ENCODE data around the gene ZNF580. TPM values are rescaled to one million over a fixed set of nuclear protein-coding genes. Genes with fewer than 3 reads are reported as not detected.

Gene ZNF580
- total and polyA plus RNA-seq, 9 of the 15 experiments (the other 6 are each of a cell fraction or from before 2014, with no cell fraction given) = 2.3 to 47.4 (median 6.0) TPM

DNA sequence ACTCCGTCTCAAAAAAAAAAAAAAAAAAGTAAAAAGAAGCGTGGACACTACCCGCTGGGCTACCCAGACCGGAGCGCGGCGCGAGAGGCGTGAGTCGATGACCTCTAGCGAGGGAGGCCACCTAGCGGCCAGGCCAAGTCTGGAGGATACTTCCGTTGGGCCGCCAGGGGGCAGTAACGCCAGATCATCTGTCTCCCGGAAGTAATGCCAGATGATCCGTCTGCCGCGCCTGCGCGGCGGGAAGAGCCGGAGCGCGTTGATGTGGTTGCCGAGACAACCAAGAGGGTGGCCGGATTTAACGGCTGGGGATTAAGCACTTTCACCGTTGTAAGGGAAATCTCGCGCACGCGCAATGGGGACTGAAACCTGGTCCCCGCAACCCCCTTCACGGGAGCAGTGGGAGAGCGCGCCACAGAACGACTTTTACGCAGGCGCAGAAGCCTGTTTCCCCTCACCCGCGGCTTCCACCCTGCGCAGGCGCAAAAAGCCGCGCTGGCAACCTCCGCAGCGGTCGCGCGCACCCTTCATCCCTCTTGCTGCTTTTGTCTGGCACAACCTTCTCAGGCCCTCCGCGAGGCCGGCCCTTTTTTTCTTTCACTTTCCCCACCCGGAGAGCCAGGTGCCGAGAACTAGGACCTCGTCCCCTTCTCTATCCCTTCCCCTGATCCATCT is 13.0 kb downstream of the ZNF580 start:
- DNase-seq (ENCODE audit: extremely low read depth in 1 of 4, low spot score in 3 of 4) = peak; percentile 79 to 98 (median 86)
- H3K9ac ChIP-seq (ENCODE audit: insufficient read depth in 1 of 2, low read depth in 2 of 2, low read length in 2 of 2) = peak overlapping the region; percentile 99
- H3K27me3 ChIP-seq (ENCODE audit: control insufficient read depth in 2 of 2, insufficient read depth in 2 of 2, low read length in 2 of 2) = no peaks in the 10 kb centered on the region
- H3K27ac ChIP-seq (ENCODE audit: extremely low read depth, low read depth, low read length) = peak overlapping the region; percentile 100
- peaks cover 26 to 59% of the 10 kb centered on the region in 2 experiments; a peak in 4 of 5 replicates for H3K4me1 ChIP-seq (replicated peaks in 1 of 2; ENCODE audit: control insufficient read depth in 2 of 2, insufficient read depth in 2 of 2, low read length in 2 of 2)
- peak overlapping the region; percentile 99 for H3K4me2 ChIP-seq (ENCODE audit: insufficient read depth, low read length)
- no peak for FAIRE-seq
- H4K20me1 ChIP-seq (replicated peaks; ENCODE audit: control insufficient read depth, insufficient read depth, low read length) = peaks cover 29% of the 10 kb centered on the region
- ChIA-PET POLR2A (interaction anchor here (0.5 to 1.6 kb wide), 24 partner anchors 8 to 513 kb away, joined by 3 to 11 read pairs (median 3); partner anchors contain the start of genes FIZ1, NAT14, UBE2S and ZNF581), CTCF (ENCODE audit: low intra/inter-chr PET ratio) (interaction anchor here (0.6 to 2.8 kb wide), 8 partner anchors 9 to 475 kb away, joined by 3 to 27 read pairs (median 4); partner anchors contain the start of gene ZNF580)
- intact Hi-C loops (cut with micrococcal nuclease) (no loop called here), in situ Hi-C loops (cut with MboI) (no loop called here)
- peak overlapping the region; percentile 97 for H2AFZ ChIP-seq (ENCODE audit: low read depth, low read length)
- H3K36me3 ChIP-seq (ENCODE audit: control insufficient read depth, insufficient read depth, low read length) = peaks cover 58% of the 10 kb centered on the region
- H3K9me3 ChIP-seq (replicated peaks; ENCODE audit: control insufficient read depth, insufficient read depth, low read depth, low read length) = no peaks in the 10 kb centered on the region
- ATAC-seq = peak; percentile 61
- H3K9me1 ChIP-seq (ENCODE audit: control insufficient read depth, insufficient read depth, low read length) = peaks cover 5% of the 10 kb centered on the region
- WGBS (ENCODE audit: insufficient coverage, low coverage, missing lambda C conversion rate) = 0% methylated on average over 44 of the region's 57 CpGs
- H3K4me3 ChIP-seq = peak overlapping the region; percentile 70
- peaks cover 52% of the 10 kb centered on the region for H3K79me2 ChIP-seq (ENCODE audit: control insufficient read depth, insufficient read depth, low read length)
- BruUV-seq (replicated peaks) = TSS peak; percentile 62
- TF ChIP-seq CCAR2 (IDR thresholded peaks at IDR 0.05; ENCODE audit: low read depth, low read length) (no peak), RBM22 (IDR thresholded peaks at IDR 0.05; ENCODE audit: low read depth, low read length, poor library complexity, severe bottlenecking) (peak; percentile 92), POLR3A (IDR thresholded peaks at IDR 0.05; ENCODE audit: borderline replicate concordance, extremely low read depth, insufficient read depth, insufficient read length) (no peak), CREM (IDR thresholded peaks at IDR 0.05; ENCODE audit: low read depth) (peak; percentile 87), ZNF124 (CRISPR knock-in tag; IDR thresholded peaks at IDR 0.05) (no peak), ZZZ3 (IDR thresholded peaks at IDR 0.05) (peak; percentile 79; the same call in 1 of the 2 replicates), HNRNPLL (IDR thresholded peaks at IDR 0.05; ENCODE audit: low read depth, low read length, poor library complexity, severe bottlenecking) (peak; percentile 73), ZNF717 (CRISPR knock-in tag; IDR thresholded peaks at IDR 0.05) (no peak), ARID3B (CRISPR knock-in tag; IDR thresholded peaks at IDR 0.05; ENCODE audit: borderline replicate concordance) (no peak), NCOA1 (IDR thresholded peaks at IDR 0.05; ENCODE audit: low read depth) (peak; percentile 87), ZKSCAN3 (CRISPR knock-in tag; IDR thresholded peaks at IDR 0.05) (no peak), BRD9 (IDR thresholded peaks at IDR 0.05; ENCODE audit: low read depth, partially characterized antibody) (peak; percentile 84), ZNF431 (CRISPR knock-in tag; IDR thresholded peaks at IDR 0.05) (peak; percentile 73), ELF4 (CRISPR knock-in tag; IDR thresholded peaks at IDR 0.05) (peak; percentile 71; the same call in 1 of the 2 replicates), ARNT (IDR thresholded peaks at IDR 0.05) (peak; percentile 75 to 85; a peak in 1 of 4 replicates), ZNF165 (CRISPR knock-in tag; IDR thresholded peaks at IDR 0.05; ENCODE audit: borderline replicate concordance) (no peak), XRCC5 (IDR thresholded peaks at IDR 0.05; ENCODE audit: low read depth, low read length) (peak; percentile 97)
- TF ChIP-seq, protein P1, sequence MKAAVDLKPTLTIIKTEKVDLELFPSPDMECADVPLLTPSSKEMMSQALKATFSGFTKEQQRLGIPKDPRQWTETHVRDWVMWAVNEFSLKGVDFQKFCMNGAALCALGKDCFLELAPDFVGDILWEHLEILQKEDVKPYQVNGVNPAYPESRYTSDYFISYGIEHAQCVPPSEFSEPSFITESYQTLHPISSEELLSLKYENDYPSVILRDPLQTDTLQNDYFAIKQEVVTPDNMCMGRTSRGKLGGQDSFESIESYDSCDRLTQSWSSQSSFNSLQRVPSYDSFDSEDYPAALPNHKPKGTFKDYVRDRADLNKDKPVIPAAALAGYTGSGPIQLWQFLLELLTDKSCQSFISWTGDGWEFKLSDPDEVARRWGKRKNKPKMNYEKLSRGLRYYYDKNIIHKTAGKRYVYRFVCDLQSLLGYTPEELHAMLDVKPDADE (conservative IDR thresholded peaks at IDR 0.05; ENCODE audit: control insufficient read depth, low read depth, low read length) = peak; percentile 78; the same call in 1 of the 2 replicates
- TF ChIP-seq, protein P2, sequence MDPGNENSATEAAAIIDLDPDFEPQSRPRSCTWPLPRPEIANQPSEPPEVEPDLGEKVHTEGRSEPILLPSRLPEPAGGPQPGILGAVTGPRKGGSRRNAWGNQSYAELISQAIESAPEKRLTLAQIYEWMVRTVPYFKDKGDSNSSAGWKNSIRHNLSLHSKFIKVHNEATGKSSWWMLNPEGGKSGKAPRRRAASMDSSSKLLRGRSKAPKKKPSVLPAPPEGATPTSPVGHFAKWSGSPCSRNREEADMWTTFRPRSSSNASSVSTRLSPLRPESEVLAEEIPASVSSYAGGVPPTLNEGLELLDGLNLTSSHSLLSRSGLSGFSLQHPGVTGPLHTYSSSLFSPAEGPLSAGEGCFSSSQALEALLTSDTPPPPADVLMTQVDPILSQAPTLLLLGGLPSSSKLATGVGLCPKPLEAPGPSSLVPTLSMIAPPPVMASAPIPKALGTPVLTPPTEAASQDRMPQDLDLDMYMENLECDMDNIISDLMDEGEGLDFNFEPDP (CRISPR knock-in tag; IDR thresholded peaks at IDR 0.05) = no peak
